Left renal cortex interstitium (tissue), 4 donors: ENCODE measurements around the gene SLC24A5. TPM values are rescaled to one million over a fixed set of nuclear protein-coding genes. Genes with fewer than 3 reads are reported as not detected.

Experiments used
- DNase-seq, 4 donors: peaks; one replicate each; pipeline ENCODE4 v3.0.0-alpha.2; 2013; ENCODE audit warnings: low read depth in 4 of 4, low spot score in 2 of 4, missing footprints in 1 of 4
- polyA plus RNA-seq, 4 donors: library from polyadenylated mRNA; unstranded; fragments of 120-200 nt; gene quantifications; one replicate each; pipeline ENCODE4 v1.2.1, GENCODE V29; 2013; ENCODE audit not compliant: insufficient read length in 4 of 4

SLC24A5 gene
- polyA plus RNA-seq, 4 donors, result 0.30 to 1.3 (median 0.48) TPM

GRCh38 chr15:48182749-48183148 is 62.0 kb downstream of the SLC24A5 start:
- no peak for DNase-seq

GRCh38 chr15:48185529-48185928 is 64.7 kb downstream of the SLC24A5 start:
- DNase-seq, result no peak

- no peak for DNase-seq
Measured at GRCh38 chr15:48186271-48186670, 65.5 kb downstream of the SLC24A5 start.

DNA sequence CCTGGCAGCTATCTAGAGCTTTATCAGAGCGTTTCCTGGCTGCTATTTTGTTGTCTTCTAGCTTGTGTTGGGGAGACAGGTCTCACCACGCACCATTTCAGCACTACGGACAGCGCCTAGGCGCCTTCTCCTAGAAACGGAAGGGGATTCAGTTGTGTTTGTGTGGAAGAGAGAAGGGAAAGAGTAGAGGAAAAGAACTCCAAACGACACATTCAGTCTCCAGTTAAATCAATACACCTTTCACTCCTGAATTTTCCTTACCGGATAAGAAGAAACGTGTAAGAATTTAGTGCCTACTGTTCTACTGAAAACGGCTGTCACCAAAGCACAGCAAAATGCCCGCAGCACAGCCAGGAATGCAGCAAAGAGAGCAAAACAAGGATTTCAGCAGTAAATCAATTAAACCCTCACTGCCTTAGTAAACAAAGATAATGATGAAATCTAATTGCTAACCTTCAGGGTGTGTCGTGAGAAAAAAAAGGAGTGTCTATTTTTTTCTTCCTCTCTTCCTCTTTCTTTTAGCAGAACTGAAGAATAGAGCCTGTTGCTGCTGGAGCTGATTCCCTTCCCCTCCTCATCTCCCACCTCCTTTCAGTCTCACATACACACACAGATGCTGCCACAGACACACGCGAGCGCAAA is 70.3 kb downstream of the SLC24A5 start:
- peak in 3 of 4 donors; percentile 70 to 92 (median 77) for DNase-seq

DNA sequence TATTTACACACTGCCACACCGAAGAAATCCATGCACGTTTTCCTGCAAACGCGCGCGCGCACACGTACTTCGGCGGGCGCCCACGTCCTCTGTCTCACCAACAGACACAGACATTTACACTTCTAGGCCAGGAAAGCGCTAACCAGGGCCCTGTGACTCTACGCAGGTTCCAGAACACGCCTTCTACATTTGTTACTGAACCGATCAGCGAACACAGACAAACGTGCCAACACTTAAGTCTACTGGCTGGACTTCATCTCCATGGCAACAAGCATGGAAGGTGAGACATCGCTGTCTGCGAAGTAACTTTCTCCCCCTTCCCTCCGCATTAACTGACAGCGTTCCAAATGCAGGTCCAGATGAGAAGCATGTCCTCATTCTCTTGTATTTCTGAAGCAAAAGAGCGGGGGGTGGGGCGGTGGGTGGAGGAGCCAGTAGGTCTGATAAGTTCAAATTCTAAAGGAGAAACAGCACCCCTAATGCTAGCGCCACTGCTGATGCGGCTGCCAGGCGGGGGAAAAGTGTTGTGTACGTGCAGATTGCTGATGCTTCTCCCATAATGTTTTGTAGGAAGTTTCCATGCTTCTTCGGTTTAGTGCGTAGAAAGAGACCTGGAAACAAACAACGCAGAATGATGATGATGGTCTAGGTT is 70.9 kb downstream of the SLC24A5 start, which contains the start of gene CTXN2:
TSS of gene CTXN2 (plus strand) at position 92 of the 652 bp plus-strand sequence. CDS start 9,636 bp downstream, outside the sequence.
- no peak for DNase-seq

Other genes with a start within 250 kb of the SLC24A5 start
- 100 to 1,000 TPM in 2 of 4 donors, 10 to 100 TPM in 2; 70.1 to 150 (median 100) TPM for gene MYEF2, start 57.3 kb downstream of the SLC24A5 start, polyA plus RNA-seq
- gene CTXN2, start 70.7 kb downstream of the SLC24A5 start, polyA plus RNA-seq, result under 1 TPM in 3 of 4 donors, not detected in 1; 0.10 to 0.11 (median 0.10) TPM
- 100 to 1,000 TPM; 384 to 563 (median 484) TPM for gene SLC12A1, start 85.3 kb downstream of the SLC24A5 start, polyA plus RNA-seq
- gene DUT, start 210.4 kb downstream of the SLC24A5 start, polyA plus RNA-seq, result 100 to 1,000 TPM; 139 to 194 (median 172) TPM